ENCODE measurements around the gene CNTNAP4. TPM values are rescaled to one million over a fixed set of nuclear protein-coding genes. Genes with fewer than 3 reads are reported as not detected.

Gene CNTNAP4
- total RNA-seq, 3 donors from 2014 or later, result not detected

DNA sequence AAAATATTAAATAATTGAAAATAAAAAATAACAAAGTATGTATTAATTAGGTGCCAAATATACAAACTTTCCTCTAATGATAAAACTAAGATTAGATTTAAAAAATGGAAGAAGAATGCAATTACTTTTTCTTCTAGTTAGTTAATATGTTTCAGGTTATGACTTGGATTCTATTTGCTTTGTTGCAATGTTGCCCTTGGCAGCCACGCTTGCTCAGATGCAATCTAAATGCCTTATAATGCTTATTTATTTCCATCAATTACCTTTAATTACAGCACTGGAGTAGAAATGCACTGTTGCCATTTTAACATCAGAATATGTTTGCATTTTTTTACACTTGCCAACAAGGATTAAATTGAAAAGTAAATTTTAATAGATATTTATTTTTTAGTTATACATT is 263.9 kb downstream of the CNTNAP4 start:
- Histone ChIP-seq H3K4me1 (no peaks in the 10 kb centered on the region), H3K4me3 (no peak overlapping the region), H3K27ac (no peak overlapping the region), H3K9me3 (no peaks in the 10 kb centered on the region), H3K27me3 (no peaks in the 10 kb centered on the region), H3K36me3 (no peaks in the 10 kb centered on the region)
- DNase-seq (ENCODE audit: low spot score in 2 of 2), result no peak
- TF ChIP-seq POLR2A (IDR thresholded peaks at IDR 0.05) (no peak), CTCF (IDR thresholded peaks at IDR 0.05) (no peak), POLR2AphosphoS5 (IDR thresholded peaks at IDR 0.05) (no peak)
- intact Hi-C loops (cut with DNase I; ENCODE audit: low total_unique reads), result no loop called here

- no peaks in the 10 kb centered on the region for H3K36me3 ChIP-seq
- intact Hi-C loops (cut with DNase I; ENCODE audit: low total_unique reads), result no loop called here
- no peaks in the 10 kb centered on the region for H3K27me3 ChIP-seq
- no peaks in the 10 kb centered on the region for H3K9me3 ChIP-seq
- H3K4me1 ChIP-seq, result no peaks in the 10 kb centered on the region
- no peak for DNase-seq (ENCODE audit: low spot score in 2 of 2)
- TF ChIP-seq POLR2AphosphoS5 (IDR thresholded peaks at IDR 0.05) (no peak), POLR2A (IDR thresholded peaks at IDR 0.05) (no peak), CTCF (IDR thresholded peaks at IDR 0.05) (no peak)
- H3K27ac ChIP-seq, result no peak overlapping the region
- H3K4me3 ChIP-seq, result no peak overlapping the region
Measured at GRCh38 chr16:76565542-76565941, 288.3 kb downstream of the CNTNAP4 start.

GRCh38 chr16:76571755-76572154 is 294.6 kb downstream of the CNTNAP4 start:
- no peak overlapping the region for H3K4me3 ChIP-seq
- TF ChIP-seq POLR2AphosphoS5 (IDR thresholded peaks at IDR 0.05) (no peak), CTCF (IDR thresholded peaks at IDR 0.05) (no peak), POLR2A (IDR thresholded peaks at IDR 0.05) (no peak)
- H3K4me1 ChIP-seq, result no peaks in the 10 kb centered on the region
- H3K9me3 ChIP-seq, result no peaks in the 10 kb centered on the region
- H3K36me3 ChIP-seq, result no peaks in the 10 kb centered on the region
- no peak for DNase-seq (ENCODE audit: low spot score in 2 of 2)
- intact Hi-C loops (cut with DNase I; ENCODE audit: low total_unique reads), result no loop called here
- H3K27ac ChIP-seq, result no peak overlapping the region
- no peaks in the 10 kb centered on the region for H3K27me3 ChIP-seq

DNA sequence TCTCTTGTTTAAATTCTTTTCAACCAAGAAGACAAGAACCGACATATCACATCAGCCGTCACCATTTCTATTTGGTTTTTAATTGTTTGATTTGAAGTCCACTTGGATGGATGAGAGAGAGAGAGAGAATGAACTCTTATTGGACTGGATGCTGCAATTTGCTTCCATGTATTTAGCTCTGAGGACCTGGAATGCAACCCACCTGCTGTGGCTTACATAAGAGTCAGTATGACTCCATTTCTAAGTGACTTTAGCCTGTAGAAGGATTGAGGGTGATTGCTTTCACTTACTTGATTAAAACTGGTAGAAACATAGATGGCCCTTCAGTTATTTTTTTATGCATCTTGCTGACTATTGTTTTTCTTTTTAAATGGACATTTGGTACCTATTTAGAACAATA is 296.1 kb downstream of the CNTNAP4 start:
- Histone ChIP-seq H3K27ac (no peak overlapping the region), H3K9me3 (no peaks in the 10 kb centered on the region), H3K4me3 (no peak overlapping the region), H3K4me1 (no peaks in the 10 kb centered on the region), H3K27me3 (no peaks in the 10 kb centered on the region), H3K36me3 (no peaks in the 10 kb centered on the region)
- intact Hi-C loops (cut with DNase I; ENCODE audit: low total_unique reads), result no loop called here
- no peak for DNase-seq (ENCODE audit: low spot score in 2 of 2)
- TF ChIP-seq POLR2A (IDR thresholded peaks at IDR 0.05), result no peak
- no peak for TF ChIP-seq CTCF (IDR thresholded peaks at IDR 0.05)
- no peak for TF ChIP-seq POLR2AphosphoS5 (IDR thresholded peaks at IDR 0.05)

DNA sequence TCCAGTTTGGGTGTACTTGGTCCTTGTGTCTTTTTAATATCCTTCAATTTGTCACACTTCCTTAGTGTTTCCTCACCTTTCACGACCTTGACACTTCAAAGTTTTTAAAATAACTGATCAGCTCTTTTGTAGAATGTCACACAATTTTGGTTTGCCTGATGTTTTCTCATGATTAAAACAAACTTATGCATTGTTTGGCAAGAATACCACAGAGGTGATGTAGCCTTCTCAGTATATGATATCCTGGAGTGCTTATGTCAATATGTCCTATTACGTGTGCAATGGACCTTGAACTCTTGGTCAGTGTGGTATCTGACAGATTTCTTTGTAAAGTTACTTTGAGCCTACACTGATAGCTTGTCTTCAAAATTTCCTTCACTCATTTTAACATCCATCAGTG is 297.4 kb downstream of the CNTNAP4 start:
- intact Hi-C loops (cut with DNase I; ENCODE audit: low total_unique reads), result no loop called here
- DNase-seq (ENCODE audit: low spot score in 2 of 2), result no peak
- H3K36me3 ChIP-seq, result no peaks in the 10 kb centered on the region
- H3K4me1 ChIP-seq, result no peaks in the 10 kb centered on the region
- H3K9me3 ChIP-seq, result no peaks in the 10 kb centered on the region
- no peak for TF ChIP-seq POLR2A (IDR thresholded peaks at IDR 0.05)
- no peak for TF ChIP-seq POLR2AphosphoS5 (IDR thresholded peaks at IDR 0.05)
- no peak for TF ChIP-seq CTCF (IDR thresholded peaks at IDR 0.05)
- H3K27ac ChIP-seq, result no peak overlapping the region
- no peaks in the 10 kb centered on the region for H3K27me3 ChIP-seq
- no peak overlapping the region for H3K4me3 ChIP-seq
